AG04449 (cell line): ENCODE data around the gene CBY2.

Experiments
- CTCF ChIA-PET: fragments of 350-600 bp; formaldehyde crosslinking; extraction: SDS; loops from one replicate; lab custom pipeline; 2021; ENCODE audit warnings: antibody characterized with exemption; lab: Yijun Ruan, JAX
- POLR2A ChIA-PET: fragments of 400-600, 350-600 bp; formaldehyde crosslinking; extraction: SDS; loops from one replicate; lab custom pipeline; 2020; ENCODE audit warnings: antibody characterized with exemption, inconsistent platforms; lab: Yijun Ruan, JAX
- DNase-seq: peaks from one replicate; pipeline ENCODE4 v3.0.0-alpha.2; 2010; ENCODE audit warnings: low read depth, low spot score
- H3K4me3 ChIP-seq: 2 replicates; pipeline ENCODE4 v1.5.1; 2011; ENCODE audit warnings: low read depth, mild to moderate bottlenecking, control low read depth, low read length
- TF ChIP-seq, protein P1 (sequence below): IDR thresholded peaks from one replicate; pipeline ENCODE4 v1.5.1; 2011; ENCODE audit warnings: mild to moderate bottlenecking, moderate library complexity, low read length, control low read depth, inconsistent platforms; ENCODE audit not compliant: insufficient read depth; ENCODE audit errors: missing control alignments

CBY2 gene

DNA sequence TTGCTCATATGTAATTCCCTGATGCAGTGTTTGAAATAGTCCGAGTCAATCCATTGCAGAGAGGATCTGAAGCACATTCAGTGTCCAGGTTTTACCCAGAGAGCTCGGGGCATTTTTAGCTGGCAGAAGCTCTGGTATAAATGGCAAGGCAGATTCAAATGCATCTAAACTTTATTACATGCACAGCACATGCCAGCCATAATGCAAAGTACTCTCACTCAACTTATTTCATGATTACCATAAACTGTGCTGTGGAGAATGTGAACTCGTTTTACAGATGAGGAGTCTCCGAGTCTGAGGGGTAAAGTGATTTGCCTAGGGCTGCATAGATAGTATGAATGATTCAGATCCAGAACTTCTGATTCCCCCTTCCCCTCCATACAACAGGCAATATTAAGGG, 13.5 kb upstream of the CBY2 start:
- ChIA-PET CTCF (interaction anchor here (1.1 kb wide), 1 partner anchor 29 kb away, joined by 3 read pairs; no protein-coding TSS in a partner anchor), POLR2A (no interaction called here)
- no peak overlapping the region for H3K4me3 ChIP-seq
- TF ChIP-seq, protein P1, sequence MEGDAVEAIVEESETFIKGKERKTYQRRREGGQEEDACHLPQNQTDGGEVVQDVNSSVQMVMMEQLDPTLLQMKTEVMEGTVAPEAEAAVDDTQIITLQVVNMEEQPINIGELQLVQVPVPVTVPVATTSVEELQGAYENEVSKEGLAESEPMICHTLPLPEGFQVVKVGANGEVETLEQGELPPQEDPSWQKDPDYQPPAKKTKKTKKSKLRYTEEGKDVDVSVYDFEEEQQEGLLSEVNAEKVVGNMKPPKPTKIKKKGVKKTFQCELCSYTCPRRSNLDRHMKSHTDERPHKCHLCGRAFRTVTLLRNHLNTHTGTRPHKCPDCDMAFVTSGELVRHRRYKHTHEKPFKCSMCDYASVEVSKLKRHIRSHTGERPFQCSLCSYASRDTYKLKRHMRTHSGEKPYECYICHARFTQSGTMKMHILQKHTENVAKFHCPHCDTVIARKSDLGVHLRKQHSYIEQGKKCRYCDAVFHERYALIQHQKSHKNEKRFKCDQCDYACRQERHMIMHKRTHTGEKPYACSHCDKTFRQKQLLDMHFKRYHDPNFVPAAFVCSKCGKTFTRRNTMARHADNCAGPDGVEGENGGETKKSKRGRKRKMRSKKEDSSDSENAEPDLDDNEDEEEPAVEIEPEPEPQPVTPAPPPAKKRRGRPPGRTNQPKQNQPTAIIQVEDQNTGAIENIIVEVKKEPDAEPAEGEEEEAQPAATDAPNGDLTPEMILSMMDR = no peak
- DNase-seq = no peak

DNA sequence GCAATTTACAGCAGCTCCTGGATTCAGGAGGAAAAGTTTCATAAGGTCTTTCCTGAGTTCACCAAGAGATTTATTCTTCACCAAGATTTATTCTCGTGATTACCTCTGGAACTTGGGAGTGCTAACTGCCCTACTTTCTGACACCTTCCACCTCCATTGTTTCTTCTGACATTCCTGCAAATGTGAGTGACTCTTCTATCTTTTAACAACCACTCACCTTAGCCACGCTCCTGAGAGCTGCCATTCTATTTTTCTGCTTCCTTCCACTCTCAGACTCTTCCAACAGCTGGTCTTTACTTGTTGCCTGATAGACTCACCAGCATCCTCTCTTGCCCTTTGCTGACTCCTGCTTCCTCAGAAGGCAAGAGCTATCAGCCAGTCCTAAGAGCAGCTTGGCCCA, 11.5 kb upstream of the CBY2 start:
- TF ChIP-seq, protein P1 = no peak
- ChIA-PET CTCF (interaction anchor here (1.5 kb wide), 1 partner anchor 28 kb away, joined by 4 read pairs; no protein-coding TSS in a partner anchor), POLR2A (no interaction called here)
- H3K4me3 ChIP-seq = no peak overlapping the region
- no peak for DNase-seq

DNA sequence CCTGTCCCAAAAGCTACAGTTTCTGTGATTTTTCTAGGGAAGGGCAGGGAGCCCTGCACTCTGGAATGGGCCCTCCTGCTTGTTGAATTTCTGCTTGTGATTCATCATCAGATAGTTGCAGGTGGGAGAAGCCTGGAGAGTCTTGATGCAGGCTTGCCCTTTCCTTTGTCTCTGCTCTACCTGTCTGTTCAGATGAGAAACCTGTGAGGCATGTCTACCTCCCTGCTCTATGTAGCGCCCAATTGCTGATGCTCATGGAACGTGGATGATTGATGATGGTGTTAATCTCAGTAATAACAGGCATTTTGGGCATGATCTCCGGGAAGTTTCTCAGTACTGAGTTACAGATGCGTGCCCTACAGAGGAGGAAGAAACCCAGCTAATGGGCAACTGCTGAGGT, 10.9 kb upstream of the CBY2 start:
- TF ChIP-seq, protein P1 = no peak
- POLR2A ChIA-PET = no interaction called here
- H3K4me3 ChIP-seq = no peak overlapping the region
- CTCF ChIA-PET = interaction anchor here (1.5 kb wide), 1 partner anchor 27 kb away, joined by 4 read pairs; no protein-coding TSS in a partner anchor
- DNase-seq = no peak

DNA sequence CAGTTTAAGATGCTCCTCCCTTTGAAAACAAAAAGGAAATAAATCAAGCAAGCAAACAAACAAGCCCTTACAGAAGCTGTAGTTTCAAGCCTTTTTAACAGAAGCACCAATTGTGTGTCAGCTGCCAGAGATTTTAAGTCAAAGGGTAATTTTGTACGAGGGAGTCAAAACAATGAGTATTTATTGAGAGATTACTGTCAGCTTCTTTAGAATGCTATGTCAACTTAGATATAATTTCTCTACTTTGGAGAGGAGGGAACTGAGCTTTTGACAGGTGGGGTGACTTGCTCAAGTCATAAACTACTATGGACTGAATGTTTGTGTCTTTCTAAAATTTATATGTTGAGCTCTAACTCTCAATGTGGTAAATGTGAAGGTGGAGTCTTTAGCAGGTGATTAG, 10.5 kb upstream of the CBY2 start:
- no peak overlapping the region for H3K4me3 ChIP-seq
- TF ChIP-seq, protein P1 = no peak
- ChIA-PET CTCF (interaction anchor here (1.5 kb wide), 1 partner anchor 27 kb away, joined by 4 read pairs; no protein-coding TSS in a partner anchor), POLR2A (no interaction called here)
- DNase-seq = no peak

DNA sequence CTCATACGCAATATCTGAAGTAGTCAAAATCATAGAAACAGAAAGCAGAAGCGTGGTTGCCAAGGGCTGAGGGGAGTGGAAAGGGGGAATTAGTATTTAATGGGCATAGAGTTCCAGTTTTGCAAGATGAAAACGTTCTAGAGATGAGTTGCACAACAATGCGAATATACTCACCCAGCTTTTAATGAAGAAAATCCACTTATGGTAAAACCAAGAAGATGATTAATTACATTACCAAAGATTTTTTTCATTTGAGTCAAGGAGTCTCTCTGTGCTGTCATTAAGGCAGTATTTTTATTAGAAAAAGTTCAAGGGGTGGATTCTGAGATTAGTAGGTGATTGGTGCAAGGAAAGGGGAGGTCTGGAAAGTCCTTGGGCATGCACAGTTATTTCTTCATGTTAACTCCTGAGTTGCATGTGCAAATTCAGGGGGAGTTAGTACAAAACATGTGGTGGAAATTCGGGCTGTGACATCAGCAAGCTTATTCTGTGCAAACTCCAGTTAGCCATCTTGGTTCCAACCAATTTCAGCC, 6.9 kb upstream of the CBY2 start:
- ChIA-PET POLR2A (no interaction called here), CTCF (no interaction called here)
- H3K4me3 ChIP-seq = no peak overlapping the region
- no peak for DNase-seq
- TF ChIP-seq, protein P1 = no peak

DNA sequence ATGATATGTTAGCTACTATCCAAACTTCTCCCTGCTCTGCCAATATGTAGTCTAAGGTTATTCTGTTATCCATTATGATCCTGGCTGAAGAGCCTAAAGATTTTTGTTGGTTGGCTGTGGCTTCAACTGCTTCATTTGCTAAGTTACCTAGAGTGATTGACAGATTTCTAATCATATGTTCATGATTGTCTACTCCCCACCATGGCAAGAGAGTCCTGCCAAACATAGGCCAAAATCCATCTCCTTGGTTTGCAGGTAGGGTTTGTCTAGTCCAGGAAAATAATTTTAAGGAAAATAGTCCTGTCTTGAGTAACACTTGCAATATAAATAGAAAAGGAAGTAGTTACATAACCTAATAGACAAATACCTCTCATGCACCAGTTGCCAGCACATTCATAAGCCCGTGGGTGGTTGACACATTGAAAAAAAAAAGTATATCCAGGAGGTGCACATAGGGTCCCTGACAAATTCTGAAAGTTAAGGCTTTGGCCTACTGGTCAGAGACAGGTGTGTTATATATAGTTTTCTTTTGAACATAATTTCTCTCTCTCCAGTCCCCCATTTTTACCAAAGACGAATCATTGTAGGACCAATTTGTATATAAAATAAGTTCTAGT, 5.4 kb upstream of the CBY2 start:
- H3K4me3 ChIP-seq = no peak overlapping the region
- CTCF ChIA-PET = no interaction called here
- TF ChIP-seq, protein P1 = no peak
- no peak for DNase-seq
- POLR2A ChIA-PET = no interaction called here
